Suppressor macrophage (primary cell): ENCODE results near the gene CCL25.

Experiments
- DNase-seq, 4 experiments: peaks; one replicate each; pipeline ENCODE4 v3.0.0-alpha.2; 2020 to 2022

Gene CCL25

GRCh38 chr19:8110931-8111330 lies 58.4 kb downstream of the CCL25 start:
- DNase-seq: no peak

GRCh38 chr19:8111376-8111775 lies 58.8 kb downstream of the CCL25 start:
- DNase-seq: no peak
